Inflammatory macrophage treated with lipopolysaccharide for 1 hour (primary cell): Measurements from ENCODE around the gene ANKRD18A.
"Not testable (repeated sequence)": the region's sequence is repeated elsewhere in the genome, so short reads cannot be mapped to it uniquely, and the experiment has no call there.

Experiments
- DNase-seq, 2 donors: peaks; one replicate each; pipeline ENCODE4 v3.0.0-alpha.2; 2020 to 2022

Gene ANKRD18A

DNA sequence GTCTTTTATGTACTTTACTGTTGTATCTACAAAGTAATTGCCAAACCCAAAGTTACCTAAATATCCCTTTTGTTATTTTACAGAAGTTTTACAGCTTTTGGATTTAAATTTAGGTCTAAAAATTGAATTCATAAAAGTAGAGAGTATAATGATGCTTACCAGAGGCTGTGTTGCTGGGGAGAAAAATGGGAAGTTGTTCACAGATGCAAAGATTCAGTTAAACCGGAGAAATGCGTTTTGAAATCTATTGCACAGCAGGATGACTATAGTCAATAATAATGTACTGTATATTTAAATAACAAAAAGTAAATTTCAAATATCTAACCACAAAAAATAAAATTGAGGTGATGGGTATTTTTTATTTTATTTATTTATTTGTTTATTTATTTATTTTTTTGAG lies 2.6 kb upstream of the ANKRD18A start:
- peak in 1 of 2 donors; percentile 29 for DNase-seq

DNA sequence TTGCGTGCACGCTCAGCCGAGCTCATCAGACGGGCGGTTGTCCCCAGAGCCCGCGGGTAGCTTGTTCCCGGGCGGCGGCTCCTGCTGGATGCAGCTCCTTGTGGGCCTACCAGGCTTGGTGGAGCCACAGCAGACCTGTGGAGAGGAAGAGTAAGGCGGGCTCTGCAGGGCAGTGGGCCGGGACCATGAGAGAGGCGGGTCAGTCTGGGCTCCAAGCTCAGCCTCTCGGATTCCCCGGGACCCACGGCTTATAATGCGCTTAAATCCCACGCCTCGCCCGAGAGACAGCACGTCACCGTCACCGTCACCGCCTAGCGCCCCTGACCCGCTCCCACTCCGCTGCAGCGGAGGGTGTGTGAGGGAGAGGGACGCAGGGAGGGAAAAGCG lies 1.9 kb upstream of the ANKRD18A start:
- DNase-seq: no peak

DNA sequence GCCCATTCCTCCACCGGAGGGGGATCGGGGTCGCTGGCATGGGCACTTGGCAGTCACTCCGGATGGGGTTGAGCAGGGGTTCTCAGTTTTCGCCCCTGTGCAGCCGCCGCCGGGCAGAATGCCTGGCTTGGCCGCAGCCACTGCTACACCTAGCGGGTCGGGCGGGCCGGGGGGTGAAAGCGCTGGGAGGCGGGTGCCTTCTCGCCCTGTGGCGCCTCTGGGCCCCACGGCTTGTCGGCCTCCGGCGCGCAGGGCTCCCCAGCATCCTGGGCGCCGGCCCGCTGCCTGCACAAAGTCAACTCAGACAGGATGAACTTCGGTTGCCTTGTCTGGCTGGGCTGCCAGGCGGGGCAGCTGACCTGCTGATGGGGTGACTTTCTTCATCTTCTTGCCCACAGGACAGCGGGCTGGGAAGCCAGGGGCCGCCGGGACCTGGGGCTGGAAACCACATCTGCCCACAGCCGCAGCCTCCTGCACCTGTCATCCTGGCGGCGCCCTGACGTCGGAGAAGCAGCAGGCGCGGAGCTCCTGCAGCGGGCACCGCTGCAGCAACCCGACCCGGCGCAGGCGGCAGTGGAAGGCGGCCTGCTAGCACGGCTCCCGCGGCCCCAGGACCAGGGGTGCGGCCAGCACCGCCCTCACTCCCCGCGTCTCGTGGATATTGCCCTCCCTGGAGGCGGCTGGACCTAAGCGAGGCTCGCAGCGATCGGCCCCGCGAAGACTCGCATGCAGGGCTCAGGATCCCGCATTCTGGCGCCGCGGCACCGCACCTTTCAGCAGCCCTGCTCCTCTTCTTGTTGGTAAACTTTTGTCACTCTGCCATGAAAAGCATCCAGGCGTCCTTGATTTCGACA lies 1.3 kb upstream of the ANKRD18A start:
- no peak for DNase-seq

DNA sequence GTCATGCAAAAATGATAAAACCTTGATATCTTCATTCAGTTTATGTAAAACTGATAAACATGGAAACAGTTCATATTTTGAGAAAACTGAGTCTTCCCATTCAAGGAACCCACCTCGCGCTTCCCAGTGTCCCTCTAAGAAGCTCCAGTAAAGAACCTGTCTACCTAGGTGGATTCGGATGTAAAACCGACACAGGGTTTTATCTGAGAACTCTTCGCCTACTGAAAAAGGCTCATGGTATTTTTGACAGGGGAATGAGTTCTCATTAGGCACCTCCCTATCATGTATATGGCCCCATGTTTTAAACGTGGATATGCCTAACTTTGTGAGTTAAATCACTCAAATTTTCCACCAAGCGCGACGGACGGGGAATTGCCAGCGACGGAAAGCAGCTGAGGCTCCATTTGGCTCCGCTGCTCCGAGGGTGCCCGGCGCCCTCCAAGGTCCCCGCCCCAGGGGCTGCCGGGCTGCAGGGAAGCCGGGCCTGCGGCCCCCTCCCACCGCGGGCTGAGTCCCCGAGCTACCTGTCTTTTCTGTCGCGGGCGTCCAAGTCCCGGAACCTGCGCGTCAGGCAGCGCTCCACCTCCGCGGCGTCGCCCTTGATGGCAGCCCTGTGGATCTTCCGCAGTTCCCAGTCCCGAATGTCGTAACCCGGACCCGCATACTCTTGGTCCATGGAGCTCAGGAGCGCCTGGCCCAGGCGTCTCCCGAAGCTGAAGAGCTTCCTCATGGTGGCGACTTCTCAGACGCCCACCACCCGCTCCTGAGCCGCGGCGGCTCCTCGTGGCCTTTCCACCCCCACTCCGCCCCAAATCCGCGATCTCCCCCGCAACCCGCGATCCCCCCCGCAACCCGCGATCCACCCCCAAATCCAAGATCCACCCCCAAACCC lies 594 bp downstream of the ANKRD18A start:
- DNase-seq: no peak

DNA sequence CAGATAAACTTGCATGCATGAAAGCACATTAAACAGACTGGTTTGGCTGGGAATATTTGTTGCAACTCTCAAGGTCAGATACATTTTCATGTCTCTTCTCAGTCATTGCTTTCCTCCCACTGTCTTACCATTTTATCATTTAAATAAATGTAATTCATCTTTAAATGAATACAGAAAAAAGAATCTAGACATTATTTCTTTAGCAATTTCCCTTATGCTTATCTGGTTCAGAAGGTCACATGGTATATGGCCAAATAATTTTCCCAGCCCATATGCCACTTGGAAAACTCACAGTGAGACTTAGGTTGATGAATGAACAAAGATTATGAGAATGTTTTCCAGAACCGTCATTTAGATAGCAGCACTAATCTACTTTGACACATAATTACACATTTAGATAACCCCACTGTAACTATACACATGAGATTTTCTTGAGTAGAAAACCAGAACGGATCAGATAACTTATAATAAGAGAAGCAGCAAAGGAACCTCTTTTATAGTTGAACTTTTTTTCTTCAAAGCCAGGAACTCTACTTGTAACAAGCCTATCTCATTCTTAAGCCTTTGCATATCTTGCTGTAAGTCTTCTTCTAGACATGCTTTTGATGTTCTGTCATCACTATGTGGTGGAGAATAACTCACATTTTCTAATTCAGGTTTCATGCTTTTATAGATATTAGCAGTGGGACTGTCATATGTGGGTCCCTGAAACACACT lies 22.2 kb downstream of the ANKRD18A start:
- not testable (repeated sequence) for DNase-seq

DNA sequence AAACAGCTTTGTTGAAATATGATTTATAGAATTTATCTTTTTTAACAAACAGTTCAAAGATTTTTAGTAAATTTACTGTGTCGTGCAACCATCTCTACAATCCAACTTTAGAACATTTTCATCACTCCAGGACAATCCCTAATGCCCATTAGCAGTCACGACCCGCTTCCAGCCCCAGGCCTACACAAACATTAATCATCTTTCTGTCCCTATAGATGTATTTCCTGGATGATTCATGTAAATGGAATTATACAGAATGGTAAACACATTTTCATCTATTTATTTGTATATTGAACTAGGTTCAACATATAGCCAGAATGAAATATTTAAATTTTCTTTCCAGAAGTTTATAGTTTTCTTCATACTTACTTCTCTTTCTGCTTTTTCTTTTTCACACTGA lies 25.3 kb downstream of the ANKRD18A start:
- not testable (repeated sequence) for DNase-seq

DNA sequence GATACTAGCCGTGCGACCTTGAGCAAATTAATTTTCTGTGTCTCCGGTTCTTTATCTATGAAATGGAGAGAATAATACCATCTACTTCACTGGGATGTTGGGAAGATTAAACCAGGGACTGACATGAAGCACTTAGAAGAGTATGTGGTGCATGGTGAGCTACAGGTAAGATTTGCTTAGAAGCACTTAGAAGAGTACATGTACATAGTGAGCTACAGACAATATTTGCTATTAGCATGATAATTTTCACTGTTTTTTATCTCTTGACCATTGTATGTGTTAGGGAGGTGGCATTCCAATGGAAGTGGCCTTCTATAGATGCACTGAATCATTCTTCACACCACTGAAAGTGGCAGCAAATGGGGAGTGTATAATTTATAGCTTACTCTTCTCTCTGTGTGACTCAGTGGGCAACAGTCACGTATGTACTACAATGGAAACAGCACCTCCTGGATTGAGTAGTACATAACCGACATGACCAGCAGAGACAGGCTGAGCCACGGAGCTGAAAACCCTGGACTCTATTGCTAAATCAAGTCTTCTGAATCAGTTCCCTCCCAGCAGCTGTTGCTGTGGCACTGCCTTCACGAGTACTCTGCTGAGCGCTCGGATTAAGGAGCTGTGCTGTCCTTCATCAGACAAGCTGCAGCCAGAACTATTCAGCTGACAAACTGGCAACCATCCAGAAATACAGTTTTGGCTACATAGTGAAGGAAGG lies 28.9 kb downstream of the ANKRD18A start:
- DNase-seq: not testable (repeated sequence)

DNA sequence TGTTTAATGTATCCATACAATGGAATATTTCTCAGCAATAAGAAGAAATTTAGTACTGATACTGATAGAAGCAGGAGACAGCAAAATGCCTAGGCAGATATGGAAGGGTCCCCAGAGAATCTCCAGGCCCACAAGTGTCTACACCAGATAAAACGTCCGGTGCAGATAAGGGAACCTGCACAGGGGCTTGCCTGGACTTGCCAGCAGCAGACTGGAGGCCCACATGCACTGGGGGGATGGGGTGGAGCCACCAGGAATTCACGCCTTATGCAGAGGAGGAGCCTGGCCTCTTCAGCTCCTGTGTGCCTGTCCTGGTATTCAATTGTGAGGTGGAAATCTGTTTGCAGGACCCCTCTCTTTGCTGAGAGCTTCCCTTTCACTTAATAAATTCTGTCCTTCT lies 36.6 kb downstream of the ANKRD18A start:
- DNase-seq: not testable (repeated sequence)

DNA sequence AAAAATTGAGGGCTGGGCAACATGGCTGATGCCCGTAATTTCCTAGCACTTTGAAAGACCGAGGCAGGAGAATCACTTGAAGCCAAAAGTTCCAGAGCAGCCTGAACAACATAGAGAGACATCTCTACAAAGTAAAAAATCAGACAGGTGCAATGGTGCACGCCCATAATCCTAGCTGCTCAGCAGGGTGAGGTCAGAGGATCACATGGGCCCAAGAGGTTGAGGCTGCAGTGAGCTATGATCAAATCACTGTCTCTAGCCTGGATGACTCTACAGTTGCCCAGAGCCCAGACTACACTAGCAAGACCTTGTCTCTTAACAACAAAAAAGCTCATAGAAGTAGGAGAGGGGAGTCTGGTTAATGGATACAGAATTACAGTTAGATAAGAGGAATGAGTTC lies 40.3 kb downstream of the ANKRD18A start:
- not testable (repeated sequence) for DNase-seq

DNA sequence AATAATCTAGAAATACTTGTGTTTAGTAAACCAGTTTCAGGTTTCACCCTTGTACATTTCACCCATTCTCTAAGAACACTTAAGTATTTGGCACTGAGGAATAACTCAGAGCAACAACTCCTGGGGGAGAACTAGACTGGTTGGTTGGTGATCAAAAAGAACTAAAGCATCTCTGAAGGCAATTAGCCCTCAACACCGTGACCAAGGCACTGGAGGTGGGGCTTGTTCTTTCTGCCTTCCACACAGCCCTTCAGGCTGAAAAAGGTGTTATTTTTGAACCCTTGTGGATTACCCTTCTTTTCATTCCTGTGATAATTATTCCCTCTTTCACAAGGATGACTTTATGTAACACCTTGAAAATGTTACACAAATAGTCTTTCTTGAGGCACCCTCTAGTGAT lies 44.2 kb downstream of the ANKRD18A start:
- DNase-seq: not testable (repeated sequence)

DNA sequence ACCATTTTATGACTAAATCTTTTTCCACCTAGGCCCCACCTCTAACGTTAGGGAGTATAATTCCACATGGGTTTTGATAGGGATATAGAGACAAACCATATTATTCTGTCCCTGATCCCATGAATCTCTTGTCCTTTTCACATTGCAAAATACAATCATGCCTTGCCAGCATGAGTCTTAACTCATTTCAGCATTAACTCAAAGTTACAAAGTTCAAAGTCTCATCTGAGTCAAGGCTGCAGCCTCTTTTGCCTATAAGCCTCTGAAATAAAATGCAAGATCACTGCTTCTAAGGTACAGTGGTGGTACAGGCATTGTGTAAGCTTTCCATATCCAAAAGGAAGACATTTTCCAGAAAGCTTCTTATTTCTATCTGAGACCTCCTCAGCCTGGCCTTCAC lies 54.3 kb downstream of the ANKRD18A start:
- not testable (repeated sequence) for DNase-seq

DNA sequence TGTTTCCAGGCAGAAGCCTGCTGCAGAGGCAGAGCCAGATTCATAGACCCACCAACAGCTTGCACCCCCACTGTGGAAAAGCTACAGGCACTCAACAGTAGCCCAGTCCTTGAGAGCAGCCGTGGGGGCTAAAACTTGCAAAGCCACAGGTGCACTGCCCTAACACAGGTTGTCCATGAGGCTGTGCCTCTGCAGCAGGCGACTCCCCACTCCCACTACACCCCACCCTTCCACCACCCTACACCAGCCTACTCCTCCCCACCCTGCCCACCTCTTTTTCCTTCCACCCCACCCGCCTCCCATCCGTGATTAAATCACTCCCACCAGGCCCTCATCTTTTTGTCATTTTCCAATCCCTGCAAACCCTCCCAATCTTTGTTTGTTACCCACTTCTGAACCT lies 55.2 kb downstream of the ANKRD18A start:
- not testable (repeated sequence) for DNase-seq

DNA sequence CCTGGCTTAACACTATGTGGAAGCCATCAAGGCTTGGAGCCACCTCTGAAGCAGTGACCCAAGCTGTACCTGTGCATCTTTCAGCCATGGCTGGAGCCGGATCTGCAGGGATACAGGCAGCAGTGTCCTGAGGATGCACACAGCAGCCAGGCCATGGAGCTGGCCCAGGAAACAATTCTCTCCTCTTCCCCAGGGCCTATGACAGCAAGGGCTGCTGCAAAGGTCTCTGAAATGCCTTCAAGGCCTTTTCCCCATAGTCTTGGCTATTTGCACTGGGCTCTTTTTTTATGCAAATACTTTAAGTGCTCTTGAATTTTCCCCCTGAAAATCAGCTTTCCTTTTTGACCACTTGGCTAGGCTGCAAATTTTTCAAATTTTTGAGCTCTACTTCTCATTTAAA lies 56.5 kb downstream of the ANKRD18A start:
- not testable (repeated sequence) for DNase-seq

DNA sequence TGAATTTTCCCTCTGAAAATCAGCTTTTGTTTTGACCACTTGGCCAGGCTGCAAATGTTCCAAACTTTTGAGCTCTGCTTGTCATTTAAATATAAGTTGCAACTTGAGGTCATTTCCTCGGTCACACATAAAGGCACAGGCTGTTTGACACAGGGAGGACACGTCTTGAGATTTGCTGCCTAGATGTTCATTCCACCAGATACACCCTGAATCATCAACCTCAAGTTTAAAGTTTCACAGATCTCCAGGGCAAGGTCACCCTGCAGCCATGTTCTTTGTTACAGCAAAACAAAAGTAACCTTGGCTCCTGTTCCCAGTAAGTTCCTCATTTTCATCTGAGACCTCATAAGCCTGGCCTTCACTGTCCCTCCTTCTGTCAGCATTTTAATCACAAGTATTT lies 59.3 kb downstream of the ANKRD18A start:
- not testable (repeated sequence) for DNase-seq

DNA sequence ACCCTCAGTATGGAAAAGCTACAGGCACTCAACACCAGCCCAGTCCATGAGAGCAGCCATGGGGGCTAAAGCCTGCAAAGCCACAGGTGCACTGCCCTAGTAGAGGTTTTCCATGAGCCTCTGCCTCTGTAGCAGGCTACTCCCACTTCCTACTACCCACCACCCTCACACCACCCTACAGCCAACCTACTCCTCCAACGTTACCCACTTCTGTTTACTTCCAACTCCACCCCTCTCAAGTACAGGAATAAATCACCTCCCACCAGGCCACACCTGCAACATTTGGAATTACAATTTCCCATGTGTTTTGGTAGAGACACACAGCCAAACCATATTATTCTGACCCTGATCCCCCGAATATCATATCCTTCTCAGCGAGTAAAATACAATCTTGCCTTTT lies 61.2 kb downstream of the ANKRD18A start:
- not testable (repeated sequence) for DNase-seq

DNA sequence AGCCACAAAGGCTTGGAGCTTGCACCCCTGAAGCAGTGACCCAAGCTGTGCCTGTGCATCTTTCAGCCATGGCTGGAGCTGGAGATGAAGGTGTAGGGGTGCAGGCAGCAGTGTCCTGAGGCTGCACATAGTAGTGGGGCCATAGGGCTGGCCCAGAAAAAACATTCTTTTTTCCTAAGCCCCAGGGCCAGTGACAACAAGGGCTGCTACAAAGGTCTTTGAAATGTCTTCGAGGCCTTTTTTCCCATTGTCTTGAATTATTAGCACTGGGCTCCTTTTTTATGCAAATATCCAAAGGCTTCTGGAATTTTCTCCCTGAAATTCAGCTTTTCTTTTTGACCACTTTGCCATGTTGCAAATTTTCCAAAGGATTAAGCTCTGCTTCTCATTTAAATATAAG lies 62.6 kb downstream of the ANKRD18A start:
- DNase-seq: not testable (repeated sequence)

DNA sequence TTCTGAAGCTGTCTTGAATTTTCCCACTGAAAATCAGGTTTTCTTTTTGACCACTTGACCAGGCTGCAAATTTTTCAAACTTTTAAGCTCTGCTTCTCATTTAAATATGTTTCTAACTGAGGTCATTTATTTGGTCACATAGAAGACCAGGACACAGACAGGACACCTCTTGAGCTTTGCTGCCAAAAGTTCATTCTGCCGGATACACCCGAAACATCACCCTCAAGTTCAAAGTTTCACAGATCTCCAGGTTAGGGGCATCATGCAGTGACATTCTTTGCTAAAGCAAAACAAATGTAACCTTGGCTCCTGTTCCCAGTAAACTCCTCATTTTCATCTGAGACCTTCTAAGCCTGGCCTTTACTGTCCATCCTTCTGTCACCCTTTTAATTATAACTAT lies 65.4 kb downstream of the ANKRD18A start:
- not testable (repeated sequence) for DNase-seq

DNA sequence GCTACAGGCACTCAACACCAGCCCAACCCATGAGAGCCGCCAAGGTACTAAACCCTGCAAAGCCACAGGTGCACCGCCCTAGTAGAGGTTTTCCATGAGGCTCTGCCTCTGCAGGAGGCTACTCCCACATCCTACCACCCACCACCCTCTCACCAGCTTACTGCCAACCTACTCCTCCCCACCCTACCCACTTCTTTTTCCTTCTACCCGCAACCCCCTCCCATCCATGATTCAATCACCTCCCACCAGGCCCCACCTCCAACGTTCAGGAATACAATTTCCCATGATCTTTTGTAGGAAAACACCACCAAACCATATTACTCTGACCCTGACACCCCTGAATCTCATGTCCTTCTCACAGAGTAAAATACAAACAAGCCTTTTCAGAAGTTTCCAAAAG lies 67.4 kb downstream of the ANKRD18A start:
- DNase-seq: not testable (repeated sequence)

DNA sequence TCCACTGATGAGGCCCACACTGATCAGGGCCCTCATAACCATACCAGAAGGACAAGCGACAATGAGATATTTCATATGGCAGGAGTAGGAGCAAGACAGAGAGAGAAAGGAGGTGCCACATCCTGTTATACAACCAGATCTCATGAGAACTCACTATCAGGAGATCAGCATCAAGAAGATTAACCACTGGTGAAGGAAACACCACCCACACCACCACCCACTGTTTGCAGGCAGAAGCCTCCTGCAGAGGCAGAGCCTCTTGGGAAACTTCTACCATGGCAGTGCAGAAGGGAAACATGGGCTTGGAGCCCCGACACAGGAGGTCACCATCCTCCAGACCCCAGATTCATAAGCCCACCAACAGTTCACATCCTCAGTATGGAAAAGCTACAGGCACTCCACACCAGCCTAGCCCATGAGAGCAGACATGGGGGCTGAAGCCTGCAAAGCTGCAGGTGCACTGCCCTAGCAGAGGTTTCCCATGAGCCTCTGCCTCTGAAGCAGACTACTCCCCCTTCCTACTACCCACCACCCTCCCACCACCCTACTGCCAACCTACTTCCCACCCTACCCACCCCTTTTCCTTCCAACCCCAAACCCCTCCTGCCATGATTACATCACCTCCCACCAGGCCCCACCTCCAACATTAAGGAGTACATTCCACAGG lies 73.8 kb downstream of the ANKRD18A start:
- peak in 1 of 2 donors; percentile 15 for DNase-seq

DNA sequence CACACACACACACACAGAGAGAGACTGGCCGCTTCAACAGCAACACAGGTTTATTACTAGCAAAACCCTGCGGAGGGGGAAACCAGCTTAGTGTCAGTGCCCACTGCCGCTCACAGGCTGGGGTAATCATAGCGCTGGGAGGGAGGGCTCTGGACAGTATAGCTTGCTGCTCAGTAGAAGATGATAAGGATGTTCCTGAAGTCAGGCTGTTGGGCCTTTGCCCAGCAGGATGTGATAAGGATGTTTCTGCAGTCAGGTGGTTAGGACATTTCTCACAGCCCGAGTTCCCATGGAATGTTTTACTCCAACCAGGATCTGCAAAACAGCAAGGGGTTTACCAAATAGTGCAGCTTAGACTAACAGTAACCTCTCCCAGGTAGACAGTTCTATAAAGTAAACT lies 79.9 kb downstream of the ANKRD18A start:
- not testable (repeated sequence) for DNase-seq

DNA sequence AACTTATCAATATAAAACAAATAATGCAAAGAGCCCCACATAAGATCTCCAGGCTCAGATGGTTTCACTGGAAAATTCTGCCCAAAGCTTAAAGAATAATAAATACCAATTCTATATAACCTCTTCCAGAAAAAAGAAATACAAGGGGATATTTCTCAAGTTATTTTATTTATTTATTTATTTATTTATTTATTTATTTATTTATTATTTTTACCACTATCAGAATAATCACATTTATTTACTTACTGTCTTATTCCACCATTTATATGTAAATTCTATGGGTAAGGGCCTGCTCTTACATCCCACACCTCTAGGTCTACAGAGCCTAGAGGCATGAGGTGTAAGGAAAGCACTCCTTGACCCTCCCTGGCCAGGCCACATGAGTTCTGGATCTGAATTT lies 91.1 kb downstream of the ANKRD18A start:
- DNase-seq: no peak

DNA sequence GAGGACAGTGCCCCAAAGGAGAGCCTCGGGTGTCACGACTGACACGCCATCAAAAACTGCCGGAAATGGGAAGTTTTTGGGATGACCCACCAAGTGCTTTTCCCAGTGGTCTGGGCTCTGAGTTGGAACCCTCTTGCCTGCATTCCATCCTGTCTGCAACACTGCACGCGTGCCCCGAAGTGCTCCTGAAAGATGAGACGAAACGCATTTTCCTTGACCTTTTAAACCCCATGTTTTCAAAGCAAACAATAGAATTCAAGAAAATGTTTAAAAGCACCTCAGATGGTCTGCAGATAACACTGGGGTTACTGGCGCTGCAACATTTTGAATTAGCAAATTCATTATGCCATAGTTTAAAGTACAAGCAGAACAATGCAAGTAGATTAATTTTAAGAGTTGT lies 92.9 kb downstream of the ANKRD18A start:
- DNase-seq: no peak
